ENCODE results near the gene SKP1.

The SKP1 gene

GRCh38 chr5:134107779-134108178, 69.0 kb downstream of the SKP1 start:
- peaks cover 5% of the 10 kb centered on the region; the same call in 1 of the 2 replicates for H3K27me3 ChIP-seq (ENCODE audit: low read depth, low read length)
- TF ChIP-seq, protein P1, sequence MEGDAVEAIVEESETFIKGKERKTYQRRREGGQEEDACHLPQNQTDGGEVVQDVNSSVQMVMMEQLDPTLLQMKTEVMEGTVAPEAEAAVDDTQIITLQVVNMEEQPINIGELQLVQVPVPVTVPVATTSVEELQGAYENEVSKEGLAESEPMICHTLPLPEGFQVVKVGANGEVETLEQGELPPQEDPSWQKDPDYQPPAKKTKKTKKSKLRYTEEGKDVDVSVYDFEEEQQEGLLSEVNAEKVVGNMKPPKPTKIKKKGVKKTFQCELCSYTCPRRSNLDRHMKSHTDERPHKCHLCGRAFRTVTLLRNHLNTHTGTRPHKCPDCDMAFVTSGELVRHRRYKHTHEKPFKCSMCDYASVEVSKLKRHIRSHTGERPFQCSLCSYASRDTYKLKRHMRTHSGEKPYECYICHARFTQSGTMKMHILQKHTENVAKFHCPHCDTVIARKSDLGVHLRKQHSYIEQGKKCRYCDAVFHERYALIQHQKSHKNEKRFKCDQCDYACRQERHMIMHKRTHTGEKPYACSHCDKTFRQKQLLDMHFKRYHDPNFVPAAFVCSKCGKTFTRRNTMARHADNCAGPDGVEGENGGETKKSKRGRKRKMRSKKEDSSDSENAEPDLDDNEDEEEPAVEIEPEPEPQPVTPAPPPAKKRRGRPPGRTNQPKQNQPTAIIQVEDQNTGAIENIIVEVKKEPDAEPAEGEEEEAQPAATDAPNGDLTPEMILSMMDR (IDR thresholded peaks at IDR 0.05; ENCODE audit: low read depth, low read length) = no peak
- no peak for TF ChIP-seq EZH2phosphoT487 (IDR thresholded peaks at IDR 0.05; ENCODE audit: low read depth)
- no peak overlapping the region for H3K27ac ChIP-seq (ENCODE audit: low read length)
- H3K79me2 ChIP-seq (ENCODE audit: low read length) = no peaks in the 10 kb centered on the region
- no peak overlapping the region for H3K9ac ChIP-seq (ENCODE audit: low read length)
- H3K36me3 ChIP-seq (replicated peaks; ENCODE audit: low read depth, low read length) = no peaks in the 10 kb centered on the region
- no peak overlapping the region for H3K4me3 ChIP-seq (ENCODE audit: low read length)
- H3K4me1 ChIP-seq (ENCODE audit: low read length) = peaks cover 46% of the 10 kb centered on the region
- no peaks in the 10 kb centered on the region for H4K20me1 ChIP-seq (ENCODE audit: insufficient read depth, low read length)
- H3K9me3 ChIP-seq (ENCODE audit: insufficient read depth, low read length) = no peaks in the 10 kb centered on the region
- no peak overlapping the region for H3K4me2 ChIP-seq (ENCODE audit: low read length)
- no peak overlapping the region for H2AFZ ChIP-seq (ENCODE audit: low read depth, low read length)

- no peaks in the 10 kb centered on the region for H3K9me3 ChIP-seq (ENCODE audit: insufficient read depth, low read length)
- no peaks in the 10 kb centered on the region for H3K27me3 ChIP-seq (ENCODE audit: low read depth, low read length)
- no peak overlapping the region for H3K9ac ChIP-seq (ENCODE audit: low read length)
- H4K20me1 ChIP-seq (ENCODE audit: insufficient read depth, low read length) = no peaks in the 10 kb centered on the region
- TF ChIP-seq EZH2phosphoT487 (IDR thresholded peaks at IDR 0.05; ENCODE audit: low read depth) = no peak
- TF ChIP-seq, protein P1 (IDR thresholded peaks at IDR 0.05; ENCODE audit: low read depth, low read length) = no peak
- no peaks in the 10 kb centered on the region for H3K36me3 ChIP-seq (replicated peaks; ENCODE audit: low read depth, low read length)
- no peak overlapping the region for H3K27ac ChIP-seq (ENCODE audit: low read length)
- H2AFZ ChIP-seq (ENCODE audit: low read depth, low read length) = no peak overlapping the region
- no peak overlapping the region for H3K4me3 ChIP-seq (ENCODE audit: low read length)
- H3K4me2 ChIP-seq (ENCODE audit: low read length) = no peak overlapping the region
- H3K4me1 ChIP-seq (ENCODE audit: low read length) = peaks cover 49% of the 10 kb centered on the region
- H3K79me2 ChIP-seq (ENCODE audit: low read length) = no peaks in the 10 kb centered on the region
These were observed 69.6 kb downstream of the SKP1 start for GRCh38 chr5:134106991-134107701.

DNA sequence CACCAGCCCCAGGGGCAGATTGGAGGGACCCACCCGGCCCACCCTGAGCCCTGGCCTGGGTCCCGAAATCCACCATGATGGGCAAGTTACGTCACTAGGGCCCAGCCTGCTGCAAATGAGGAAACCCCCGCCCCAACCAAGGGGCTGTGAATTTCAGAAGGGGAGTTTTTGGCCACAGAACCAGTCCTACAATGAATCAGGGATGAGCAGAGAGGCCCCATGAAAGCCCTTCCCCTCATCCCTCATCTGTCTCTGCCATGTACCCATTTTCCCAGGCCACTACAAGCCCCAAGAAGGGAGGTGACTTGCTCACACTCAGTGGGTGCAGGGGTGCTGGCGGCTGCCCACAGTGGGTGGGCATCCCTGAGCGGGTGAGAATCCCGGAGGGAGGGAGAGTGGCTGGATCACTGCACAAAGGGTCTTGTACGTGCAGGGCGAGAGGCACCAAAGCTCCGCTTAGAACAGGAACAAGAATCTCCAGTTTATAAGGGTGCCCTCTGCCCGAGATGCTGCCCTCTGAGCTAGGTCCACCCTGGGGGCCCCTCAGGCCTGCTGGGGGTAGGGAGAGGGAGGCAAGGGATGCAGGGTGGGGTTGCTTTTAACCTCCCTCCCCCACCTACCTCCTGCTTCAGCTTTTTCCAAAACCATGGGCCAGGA, 72.6 kb downstream of the SKP1 start:
- Histone ChIP-seq H3K9ac (ENCODE audit: low read length) (peak overlapping the region; percentile 11; the same call in 1 of the 2 replicates), H3K27me3 (ENCODE audit: low read depth, low read length) (no peaks in the 10 kb centered on the region), H3K27ac (ENCODE audit: low read length) (peak overlapping the region; percentile 34; the same call in 1 of the 2 replicates), H2AFZ (ENCODE audit: low read depth, low read length) (peak overlapping the region; percentile 27; the same call in 1 of the 2 replicates), H3K4me2 (ENCODE audit: low read length) (peak overlapping the region; percentile 54), H4K20me1 (ENCODE audit: insufficient read depth, low read length) (no peaks in the 10 kb centered on the region), H3K9me3 (ENCODE audit: insufficient read depth, low read length) (no peaks in the 10 kb centered on the region), H3K36me3 (replicated peaks; ENCODE audit: low read depth, low read length) (no peaks in the 10 kb centered on the region), H3K4me3 (ENCODE audit: low read length) (no peak overlapping the region), H3K4me1 (ENCODE audit: low read length) (peaks cover 57% of the 10 kb centered on the region), H3K79me2 (ENCODE audit: low read length) (no peaks in the 10 kb centered on the region)
- TF ChIP-seq EZH2phosphoT487 (IDR thresholded peaks at IDR 0.05; ENCODE audit: low read depth) = no peak
- TF ChIP-seq, protein P1 (IDR thresholded peaks at IDR 0.05; ENCODE audit: low read depth, low read length) = no peak

GRCh38 chr5:134103397-134103796, 73.4 kb downstream of the SKP1 start:
- no peak for TF ChIP-seq EZH2phosphoT487 (IDR thresholded peaks at IDR 0.05; ENCODE audit: low read depth)
- TF ChIP-seq, protein P1 (IDR thresholded peaks at IDR 0.05; ENCODE audit: low read depth, low read length) = no peak
- Histone ChIP-seq H3K4me2 (ENCODE audit: low read length) (0 out of 2 replicates have a peak overlapping the region, but pooled peaks have one; percentile 54), H3K4me1 (ENCODE audit: low read length) (peaks cover 64% of the 10 kb centered on the region), H3K36me3 (replicated peaks; ENCODE audit: low read depth, low read length) (no peaks in the 10 kb centered on the region), H2AFZ (ENCODE audit: low read depth, low read length) (no peak overlapping the region), H4K20me1 (ENCODE audit: insufficient read depth, low read length) (no peaks in the 10 kb centered on the region), H3K27me3 (ENCODE audit: low read depth, low read length) (no peaks in the 10 kb centered on the region), H3K9ac (ENCODE audit: low read length) (peak overlapping the region; percentile 24; the same call in 1 of the 2 replicates), H3K4me3 (ENCODE audit: low read length) (no peak overlapping the region), H3K79me2 (ENCODE audit: low read length) (no peaks in the 10 kb centered on the region), H3K27ac (ENCODE audit: low read length) (peak overlapping the region; percentile 22), H3K9me3 (ENCODE audit: insufficient read depth, low read length) (no peaks in the 10 kb centered on the region)
